Measurements from ENCODE around the gene LMTK3.

The LMTK3 gene

GRCh38 chr19:48445606-48446481 lies 65.8 kb downstream of the LMTK3 start, which contains the start of gene GRWD1:
GRWD1 (plus strand) TSS chr19:48445983; CDS start chr19:48446006, 23 bp downstream.
- DNase-seq (ENCODE audit: low spot score), result peak; percentile 95

- DNase-seq (ENCODE audit: low spot score), result peak; percentile 88
Observed at GRCh38 chr19:48445256-48445605, 66.4 kb downstream of the LMTK3 start.

DNA sequence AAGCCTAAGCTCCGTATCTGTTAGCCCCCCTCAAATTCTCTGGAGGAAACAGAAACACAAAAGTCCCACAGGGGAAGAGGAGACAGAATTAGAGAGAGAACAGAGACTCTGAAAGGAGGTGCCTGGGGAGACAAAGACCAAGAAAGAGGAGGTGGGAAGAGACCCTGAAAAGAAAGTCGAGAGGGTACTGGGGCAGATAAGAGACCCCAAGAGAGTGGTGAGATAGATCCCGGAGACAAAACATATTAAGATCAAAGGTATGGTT lies 66.8 kb downstream of the LMTK3 start:
- no peak for DNase-seq (ENCODE audit: low spot score)

DNA sequence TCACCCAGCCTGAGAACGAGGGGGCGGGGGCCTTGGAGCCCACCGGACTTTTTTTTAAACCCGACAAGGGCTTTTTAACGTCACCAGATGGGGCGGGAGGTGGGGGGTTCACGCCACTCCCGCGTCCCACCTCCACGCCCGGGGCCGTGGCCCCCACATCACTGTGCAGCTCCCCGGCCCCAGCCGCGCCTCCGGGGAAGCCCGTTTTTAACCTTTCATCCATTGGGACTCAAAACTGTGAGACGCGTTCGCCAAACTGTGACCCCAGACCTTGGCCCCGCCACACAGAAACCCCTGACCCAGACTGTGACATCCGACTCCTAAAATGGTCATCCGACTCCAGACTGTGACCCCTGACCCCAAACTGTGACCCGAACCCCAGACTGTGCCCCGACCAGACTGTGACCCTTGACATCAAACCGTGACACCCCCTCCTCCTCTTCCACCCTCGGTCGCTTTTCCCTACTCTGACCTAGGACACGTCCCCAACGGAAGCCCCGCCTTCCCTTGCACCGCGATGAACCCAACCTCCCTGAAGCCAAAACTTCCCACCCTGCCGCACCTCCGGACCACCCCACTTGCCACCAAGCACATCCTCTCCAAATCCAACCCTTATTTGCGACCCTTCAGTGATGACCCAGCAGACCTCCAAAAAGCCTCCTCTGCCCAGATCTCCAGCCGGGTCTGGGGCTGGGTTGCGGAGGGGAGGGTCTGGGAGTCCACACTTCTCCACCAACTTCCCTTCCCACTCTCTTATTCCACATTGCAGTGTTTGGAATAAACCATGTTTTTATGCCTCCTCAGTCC lies 67.3 kb downstream of the LMTK3 start:
- no peak for DNase-seq (ENCODE audit: low spot score)

DNA sequence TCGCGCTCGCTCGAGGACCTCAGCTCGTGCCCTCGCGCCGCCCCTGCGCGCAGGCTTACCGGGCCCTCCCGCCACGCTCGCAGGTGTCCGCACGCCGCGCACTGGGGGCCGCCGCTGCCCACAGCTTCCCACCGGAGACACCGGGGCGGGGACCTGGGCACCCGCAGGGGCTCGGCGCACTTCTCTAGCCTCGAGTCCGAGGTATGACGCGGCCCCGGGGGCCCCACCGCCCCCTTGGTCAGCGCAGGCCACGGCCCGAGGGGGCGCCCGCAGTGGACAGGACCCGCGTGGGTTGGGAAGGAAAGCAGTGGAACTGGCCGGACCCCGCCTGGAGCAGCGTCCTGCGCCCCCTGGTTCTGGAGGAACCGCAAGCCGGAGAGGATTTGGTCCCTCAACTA lies 67.9 kb downstream of the LMTK3 start:
- no peak for DNase-seq (ENCODE audit: low spot score)

DNA sequence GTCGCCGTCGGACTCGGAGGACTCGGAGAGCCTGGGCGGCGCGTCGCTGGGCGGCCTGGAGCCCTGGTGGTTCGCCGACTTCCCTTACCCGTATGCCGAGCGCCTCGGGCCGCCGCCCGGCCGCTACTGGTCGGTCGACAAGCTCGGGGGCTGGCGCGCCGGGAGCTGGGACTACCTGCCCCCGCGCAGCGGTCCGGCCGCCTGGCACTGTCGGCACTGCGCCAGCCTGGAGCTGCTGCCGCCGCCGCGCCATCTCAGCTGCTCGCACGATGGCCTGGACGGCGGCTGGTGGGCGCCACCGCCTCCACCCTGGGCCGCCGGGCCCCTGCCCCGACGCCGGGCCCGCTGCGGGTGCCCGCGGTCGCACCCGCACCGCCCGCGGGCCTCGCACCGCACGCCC lies 68.4 kb downstream of the LMTK3 start:
- DNase-seq (ENCODE audit: low spot score), result no peak

GRCh38 chr19:48442116-48443035 lies 69.3 kb downstream of the LMTK3 start:
- DNase-seq (ENCODE audit: low spot score), result no peak

DNA sequence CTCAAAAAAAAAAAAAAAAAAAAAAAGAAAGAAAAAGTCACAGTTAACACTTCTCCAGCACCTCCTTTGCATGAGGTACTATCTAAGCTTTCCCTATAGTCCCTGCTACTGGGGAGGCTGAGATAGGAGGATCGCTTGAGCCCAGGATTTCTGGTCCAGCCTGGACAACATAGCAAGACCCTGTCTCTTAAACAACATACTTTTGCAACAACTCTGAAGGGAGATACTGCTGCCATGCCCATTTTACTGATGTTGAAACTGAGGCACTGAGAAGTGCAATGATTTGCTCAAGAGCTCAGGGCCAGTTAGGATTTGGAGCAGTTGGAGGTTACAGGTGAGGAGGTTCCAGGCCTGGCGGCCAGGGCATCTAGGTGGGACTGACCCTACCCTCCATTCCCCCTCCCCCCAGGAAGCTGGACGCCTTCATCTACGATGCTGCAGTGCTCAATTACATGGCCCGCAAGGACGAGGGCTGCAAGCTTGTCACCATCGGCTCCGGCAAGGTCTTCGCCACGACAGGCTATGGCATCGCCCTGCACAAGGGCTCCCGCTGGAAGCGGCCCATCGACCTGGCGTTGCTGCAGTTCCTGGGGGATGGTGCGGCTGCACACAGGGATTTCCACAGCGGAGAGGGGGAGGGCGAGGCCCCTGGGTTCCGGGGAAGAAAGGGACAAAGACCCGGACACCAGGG lies 70.1 kb downstream of the LMTK3 start:
- DNase-seq (ENCODE audit: low spot score), result no peak

GRCh38 chr19:48436586-48436985 lies 75.0 kb downstream of the LMTK3 start:
- DNase-seq (ENCODE audit: low spot score), result no peak
